HT1080 (cell line): ENCODE results near the gene ASB6. TPM values are rescaled to one million over a fixed set of nuclear protein-coding genes. Genes with fewer than 3 reads are reported as not detected.
A peak's percentile ranks its signal among the peaks of the same experiment; 100 is the strongest.

Source experiments
- DNase-seq: peaks from one replicate; pipeline ENCODE4 v3.0.0-alpha.2; 2015; ENCODE audit warnings: low read depth
- polyA plus RNA-seq, 2 experiments: library from polyadenylated mRNA; depleted of rRNA; stranded (reverse); fragments of >200 nt; gene quantifications; 2 replicates each; pipeline ENCODE4 v1.2.3, GENCODE V29; 2015
- total RNA-seq: library from RNA; depleted of rRNA; stranded (reverse); fragments of >200 nt; shearing (Covaris generic); gene quantifications from 2 replicates; pipeline ENCODE4 v1.2.3, GENCODE V29; 2014; rRNA removed

Gene ASB6, protein sequence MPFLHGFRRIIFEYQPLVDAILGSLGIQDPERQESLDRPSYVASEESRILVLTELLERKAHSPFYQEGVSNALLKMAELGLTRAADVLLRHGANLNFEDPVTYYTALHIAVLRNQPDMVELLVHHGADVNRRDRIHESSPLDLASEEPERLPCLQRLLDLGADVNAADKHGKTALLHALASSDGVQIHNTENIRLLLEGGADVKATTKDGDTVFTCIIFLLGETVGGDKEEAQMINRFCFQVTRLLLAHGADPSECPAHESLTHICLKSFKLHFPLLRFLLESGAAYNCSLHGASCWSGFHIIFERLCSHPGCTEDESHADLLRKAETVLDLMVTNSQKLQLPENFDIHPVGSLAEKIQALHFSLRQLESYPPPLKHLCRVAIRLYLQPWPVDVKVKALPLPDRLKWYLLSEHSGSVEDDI
- 28.7 and 31.6 TPM in 2 replicates for total RNA-seq
- polyA plus RNA-seq (2015; cell fraction: cytosol; rRNA removed) = 26.7 and 31.9 TPM in 2 replicates
- polyA plus RNA-seq (2015; cell fraction: nucleus; rRNA removed) = 27.3 and 39.5 TPM in 2 replicates

DNA sequence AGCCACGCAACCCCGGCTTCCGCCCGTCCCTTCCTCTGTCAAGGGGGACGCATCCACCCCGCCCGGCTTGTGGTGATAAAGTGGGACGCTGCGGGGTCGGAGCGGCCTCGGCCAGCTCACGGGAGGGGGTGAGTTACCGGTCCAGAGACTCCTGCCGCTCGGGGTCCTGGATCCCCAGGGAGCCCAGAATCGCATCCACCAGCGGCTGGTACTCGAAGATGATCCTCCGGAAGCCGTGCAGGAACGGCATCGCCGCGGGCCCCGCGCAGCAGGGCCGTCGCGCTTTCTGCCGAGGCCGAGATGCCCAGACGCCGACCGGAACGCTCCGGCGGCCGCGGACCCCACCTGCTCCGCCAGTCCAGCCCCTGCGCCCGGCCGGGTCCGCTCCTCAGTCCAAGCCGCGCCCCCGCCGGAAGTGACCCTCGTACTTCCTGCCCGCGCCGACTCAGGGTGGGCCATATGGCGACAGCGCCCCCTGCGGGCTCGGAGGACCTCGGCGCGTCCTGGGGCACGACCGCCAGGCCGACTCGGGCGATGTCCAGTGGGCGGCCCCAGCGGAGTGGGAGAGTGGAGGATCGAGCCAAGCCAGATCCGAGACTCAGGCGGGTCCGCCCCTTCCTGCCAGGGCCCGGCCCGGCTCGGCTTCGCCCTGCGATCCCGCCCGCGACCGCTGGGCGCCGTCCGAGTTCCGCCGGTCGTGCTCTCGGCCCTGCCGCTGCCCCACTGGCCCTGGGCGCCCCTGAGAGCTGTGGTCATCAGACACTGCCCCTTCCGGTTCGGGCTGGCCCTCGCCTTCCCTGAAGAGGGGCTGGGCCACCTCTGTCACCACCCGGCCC lies at the start of gene ASB6:
TSS of gene ASB6 (minus strand) at position 402 of the 836 bp plus-strand sequence. CDS start at position 250, 152 bp downstream.
- peak; percentile 96 for DNase-seq

DNA sequence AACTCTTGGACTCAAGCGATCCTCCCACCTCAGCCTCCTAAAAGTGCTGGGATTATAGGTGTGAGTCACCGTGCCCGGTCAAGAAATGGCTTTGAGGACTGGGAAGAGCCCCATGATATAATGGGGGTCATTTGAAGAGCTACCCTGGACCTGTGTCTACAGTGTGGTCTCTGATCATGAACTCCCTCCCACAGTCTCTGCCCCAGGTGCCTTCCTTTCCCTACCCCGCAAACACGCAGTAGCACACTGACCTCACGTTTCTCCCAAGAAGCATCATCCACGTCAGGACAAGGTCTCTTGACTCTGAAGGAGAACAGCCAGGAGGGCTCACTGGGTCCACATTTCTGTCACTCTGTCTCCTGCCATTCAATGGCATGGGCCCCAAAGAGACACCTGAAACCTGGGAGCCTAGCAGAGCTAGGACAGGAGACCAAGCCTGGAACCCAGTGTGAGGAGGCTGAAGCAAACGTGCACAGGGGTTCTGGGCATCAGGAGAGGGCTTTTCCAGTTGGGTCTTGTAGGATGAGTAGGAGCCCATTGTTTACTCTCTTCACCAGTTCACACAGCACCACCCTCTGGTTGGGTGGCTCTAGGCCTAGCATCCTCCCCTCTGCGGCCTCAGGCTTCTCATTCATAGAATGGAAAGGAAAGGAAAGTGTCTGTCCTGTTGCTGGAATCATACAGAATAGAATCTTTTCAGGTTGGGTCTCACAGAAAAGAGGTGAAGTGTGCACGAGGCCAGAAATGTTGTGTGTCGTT lies 46.5 kb upstream of the ASB6 start:
- no peak for DNase-seq

DNA sequence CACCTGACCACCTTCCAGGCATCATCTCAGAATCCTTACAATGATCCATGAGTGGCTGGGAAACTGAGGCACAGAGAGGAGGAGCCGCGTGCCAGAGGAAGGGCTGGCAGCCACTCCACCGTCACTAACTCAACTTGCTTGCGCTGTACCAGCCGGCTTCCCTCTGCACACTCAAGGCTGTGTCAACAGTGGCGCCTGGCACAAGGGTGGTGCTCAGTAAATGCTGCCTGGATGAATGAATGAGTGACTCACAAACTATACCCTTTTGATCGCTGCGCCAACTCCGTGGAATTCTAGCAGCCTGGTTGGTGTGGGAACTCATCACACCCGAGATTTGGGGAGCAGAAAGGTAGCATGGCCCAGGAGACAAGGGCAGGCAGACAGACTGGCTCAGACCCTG lies 45.4 kb upstream of the ASB6 start:
- DNase-seq = no peak

DNA sequence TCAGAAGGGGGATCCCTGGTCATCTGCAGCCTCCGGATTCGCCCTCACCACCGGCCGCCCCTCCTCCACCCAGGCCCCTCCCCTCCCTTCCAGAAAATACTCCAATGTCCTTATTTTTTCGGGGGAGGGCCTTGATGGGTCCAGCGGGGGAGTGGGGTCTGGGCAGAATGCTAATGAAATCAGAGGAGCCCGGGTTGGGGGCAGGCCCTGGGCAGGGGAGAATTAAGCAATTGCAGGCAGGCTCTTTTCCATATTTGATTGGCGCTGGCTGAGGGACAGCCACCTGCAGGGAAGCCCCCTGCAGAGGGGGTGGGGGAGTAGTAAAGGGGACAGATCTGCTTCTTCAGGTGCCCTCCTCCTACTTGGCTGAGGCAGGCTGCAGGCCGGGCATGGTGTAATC lies 44.8 kb upstream of the ASB6 start:
- no peak for DNase-seq

DNA sequence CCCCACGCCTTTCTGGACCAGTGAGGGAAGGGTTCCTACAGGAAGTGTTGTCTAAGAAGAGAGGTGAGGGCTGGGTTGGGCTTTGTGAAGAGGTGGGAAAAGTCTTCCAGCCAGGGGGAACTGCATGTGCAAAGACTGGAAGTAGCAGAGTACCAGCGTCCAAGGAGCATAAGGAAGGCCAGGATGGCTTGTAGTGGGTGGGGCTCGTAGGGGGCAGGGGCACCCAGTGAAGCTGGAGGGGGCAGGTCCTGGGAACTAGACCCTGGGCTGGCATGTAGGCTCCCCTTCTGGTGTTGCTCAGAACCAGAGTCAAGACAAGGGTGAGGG lies 43.9 kb upstream of the ASB6 start:
- no peak for DNase-seq

DNA sequence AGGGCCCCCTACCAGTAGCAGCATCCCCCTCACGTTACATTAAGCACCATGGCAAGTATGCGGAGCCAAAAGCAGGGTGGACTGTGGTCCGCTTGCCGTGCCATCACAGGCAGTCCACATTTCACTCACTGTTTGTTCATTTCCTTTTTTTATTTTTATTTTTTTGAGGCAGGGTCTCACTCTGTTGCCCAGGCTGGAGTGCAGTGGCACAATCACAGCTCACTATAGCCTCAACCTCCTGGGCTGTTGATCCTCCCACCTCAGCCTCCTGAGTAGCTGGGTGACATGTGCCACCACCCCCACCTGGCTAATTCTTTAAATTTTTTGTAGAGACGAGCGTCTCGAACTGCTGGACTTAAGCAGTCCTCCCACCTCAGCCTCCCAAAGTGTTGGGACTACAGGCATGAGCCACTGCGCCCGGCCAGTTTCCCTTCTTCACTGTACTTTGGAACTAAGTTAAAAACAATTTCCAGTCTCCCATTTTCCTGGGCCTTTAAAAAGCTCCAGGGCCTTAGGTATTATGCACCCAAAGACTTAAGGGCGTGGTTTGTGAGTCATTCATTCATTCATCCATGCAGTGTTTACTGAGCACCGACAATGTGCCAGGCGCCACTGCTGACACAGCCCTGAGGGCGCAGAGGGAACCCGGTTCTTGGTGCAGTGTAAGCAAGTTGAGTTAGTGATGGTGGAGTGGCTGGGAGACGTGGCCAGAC lies 43.4 kb upstream of the ASB6 start:
- DNase-seq = peak; percentile 55

DNA sequence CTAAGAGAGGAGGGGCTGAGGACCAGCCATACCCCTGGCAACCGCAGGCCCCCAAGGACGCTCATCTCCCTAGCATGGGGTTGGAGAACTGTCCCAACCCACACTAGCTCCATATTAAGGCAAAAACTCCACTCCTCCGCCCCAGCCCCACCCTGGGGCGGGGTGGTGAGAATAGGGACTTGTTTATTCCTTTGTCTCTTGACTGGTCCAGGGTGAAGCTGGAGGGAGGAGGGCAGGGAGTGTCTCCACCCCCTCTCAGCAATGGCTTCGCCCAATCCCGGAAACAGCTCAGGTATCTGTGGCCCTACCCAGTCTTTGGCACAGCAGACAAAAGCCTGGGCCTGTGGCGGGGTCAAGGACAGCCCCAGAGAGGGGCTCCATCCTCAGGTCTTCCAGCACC lies 40.4 kb upstream of the ASB6 start:
- no peak for DNase-seq

DNA sequence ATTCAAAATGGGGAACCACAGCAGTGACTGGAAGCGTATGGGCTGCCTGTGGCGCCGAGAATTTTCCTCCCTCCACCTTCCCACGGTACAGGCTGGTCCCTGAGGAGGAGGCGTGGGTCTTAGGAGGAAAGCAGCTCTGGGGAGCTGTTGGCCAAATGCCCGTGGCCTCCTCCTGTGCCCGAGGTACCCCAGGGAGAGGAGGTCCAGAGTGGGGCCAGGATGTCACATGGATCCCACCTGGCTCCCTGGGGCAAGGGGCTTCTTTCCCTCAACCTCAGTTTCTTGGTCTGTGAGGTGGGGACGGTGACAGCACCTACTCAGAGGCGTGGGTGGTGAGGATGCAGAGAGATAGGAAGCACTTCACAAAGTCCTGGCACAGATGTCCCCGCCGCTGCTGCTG lies 40.0 kb upstream of the ASB6 start:
- DNase-seq = no peak

DNA sequence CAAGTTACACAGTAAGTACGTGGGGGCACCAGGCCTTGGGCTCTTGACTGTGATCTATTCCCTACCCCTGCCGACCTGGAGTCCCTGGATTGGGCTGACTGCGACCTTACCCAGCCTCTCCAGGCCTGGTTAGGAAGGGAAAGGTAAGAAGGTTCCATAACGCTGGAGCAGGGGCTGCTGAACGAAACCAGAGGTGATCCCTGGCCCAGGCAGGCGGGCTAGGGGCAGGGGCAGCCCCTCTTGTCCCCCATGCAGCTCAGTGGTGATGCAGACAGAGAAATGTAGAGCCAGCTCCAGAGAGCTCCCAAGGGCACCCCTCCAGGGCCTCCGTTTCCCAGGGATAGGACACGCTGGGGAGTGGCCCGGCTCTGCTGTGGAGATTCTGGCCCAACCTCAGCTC lies 37.6 kb upstream of the ASB6 start:
- no peak for DNase-seq

DNA sequence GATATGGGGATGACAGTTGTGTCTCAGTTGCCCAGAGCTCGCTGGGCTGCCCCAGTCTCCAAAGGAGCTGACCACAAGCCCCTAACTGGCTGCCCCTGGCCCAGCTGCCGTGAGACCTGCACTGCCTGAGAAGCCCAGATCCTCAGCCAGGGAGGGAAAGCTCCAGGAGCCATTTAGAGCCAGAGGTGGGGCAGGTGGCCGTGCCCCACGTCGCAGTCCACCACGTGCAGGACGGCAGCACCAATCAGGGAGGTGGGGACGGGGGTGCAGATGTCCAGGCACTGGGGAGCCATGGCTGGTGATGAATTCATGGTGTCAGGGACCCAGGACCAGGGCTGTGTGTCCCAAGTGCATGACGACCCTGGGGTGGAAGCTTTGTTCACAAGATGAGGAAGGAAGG lies 36.9 kb upstream of the ASB6 start:
- DNase-seq = no peak

DNA sequence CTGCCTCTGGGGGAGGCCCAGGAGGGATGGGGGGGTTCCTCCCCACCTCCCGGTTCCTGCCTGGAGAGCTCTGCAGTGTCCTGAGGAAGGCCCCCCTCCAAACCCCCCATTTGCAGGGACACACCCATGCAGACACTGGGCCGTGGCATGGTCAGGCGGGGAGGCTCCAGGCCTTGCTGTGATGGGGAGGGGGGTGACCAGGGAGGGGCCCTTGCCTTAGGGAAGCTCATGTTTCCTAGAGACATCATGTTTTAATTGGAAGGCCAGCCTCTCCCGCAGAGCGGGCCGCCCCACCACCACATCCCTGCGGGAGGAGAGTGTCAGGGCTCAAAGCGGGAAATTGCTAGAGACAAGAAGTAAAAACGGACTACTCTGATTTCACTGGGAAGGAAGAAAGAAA lies 35.5 kb upstream of the ASB6 start:
- DNase-seq = no peak

DNA sequence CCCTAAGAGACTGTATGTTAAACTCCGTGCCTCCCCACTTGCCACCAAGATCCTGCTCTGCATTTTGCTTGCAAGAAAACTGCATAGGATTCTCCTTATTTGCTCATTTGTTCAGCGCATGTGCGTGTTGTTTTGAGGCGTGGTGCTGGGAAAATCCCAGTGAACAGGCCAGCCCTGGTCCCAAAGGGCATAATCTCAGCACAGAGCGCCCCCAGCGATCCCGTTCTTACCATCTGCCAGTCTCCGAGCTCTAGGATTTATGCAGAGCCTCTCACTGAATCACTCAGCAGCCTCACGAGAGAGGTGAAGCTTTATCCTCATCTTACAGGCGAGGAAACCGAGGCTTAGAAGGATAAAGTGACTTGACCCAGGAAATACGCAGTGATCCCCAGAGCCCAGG lies 35.0 kb upstream of the ASB6 start:
- peak; percentile 33 for DNase-seq

DNA sequence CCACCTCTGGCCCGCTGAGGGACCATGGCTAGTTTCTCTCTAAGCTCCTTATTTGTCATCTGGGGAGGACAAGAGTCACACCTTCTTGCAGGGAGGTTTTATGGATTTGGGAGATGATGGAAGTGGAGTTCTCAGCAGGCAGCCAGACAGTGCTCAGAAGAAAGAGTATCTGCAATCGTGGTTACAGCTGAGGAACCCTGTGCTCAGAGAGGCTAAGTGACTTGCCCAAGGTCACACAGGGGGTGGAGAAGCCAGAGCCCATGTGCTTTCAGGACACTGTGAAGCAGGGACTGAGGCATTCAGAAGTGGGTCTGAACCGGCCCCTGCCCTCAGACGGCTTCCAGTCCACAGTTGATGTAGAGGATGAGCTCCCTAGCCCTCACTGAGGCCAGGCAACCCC lies 34.3 kb upstream of the ASB6 start:
- no peak for DNase-seq

DNA sequence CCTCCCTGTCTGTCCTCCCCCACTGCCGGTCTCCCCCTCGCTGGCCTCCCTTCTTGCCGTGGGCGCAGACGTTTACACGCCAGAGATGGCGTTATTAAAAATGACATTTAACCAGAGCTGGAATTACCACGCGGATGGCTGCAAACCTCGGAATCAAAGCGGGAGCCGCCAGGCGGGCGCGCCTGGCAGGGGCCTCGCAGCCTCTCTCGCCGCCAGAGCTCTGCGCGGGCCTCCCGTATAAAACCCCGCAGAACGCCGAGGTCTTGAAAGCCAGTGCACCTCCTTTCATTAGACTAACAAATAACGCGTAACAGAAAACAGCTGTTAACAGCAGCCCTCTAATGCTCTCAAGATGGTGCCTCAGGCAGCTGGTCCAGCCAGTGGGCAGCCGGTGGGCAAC lies 33.7 kb upstream of the ASB6 start:
- no peak for DNase-seq

DNA sequence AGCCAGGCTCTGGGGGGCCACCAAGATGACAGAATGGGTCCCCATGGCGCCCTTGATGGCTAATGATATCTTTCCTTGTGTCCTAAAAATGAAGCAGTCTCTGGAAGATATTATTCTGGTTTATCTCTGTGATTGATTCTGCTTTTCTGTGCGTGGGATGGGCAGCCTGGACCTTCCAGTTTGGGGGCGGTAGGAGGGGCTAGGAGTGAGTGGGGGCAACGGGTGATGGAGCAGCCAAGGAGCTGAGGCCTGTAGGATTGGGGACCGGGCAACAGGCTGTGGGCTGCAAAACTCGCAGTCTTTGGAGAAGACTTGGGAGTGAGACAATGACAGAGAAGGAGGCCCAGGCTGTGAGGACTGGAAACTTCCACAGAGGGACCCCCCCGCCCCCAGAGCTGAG lies 32.3 kb upstream of the ASB6 start:
- no peak for DNase-seq

DNA sequence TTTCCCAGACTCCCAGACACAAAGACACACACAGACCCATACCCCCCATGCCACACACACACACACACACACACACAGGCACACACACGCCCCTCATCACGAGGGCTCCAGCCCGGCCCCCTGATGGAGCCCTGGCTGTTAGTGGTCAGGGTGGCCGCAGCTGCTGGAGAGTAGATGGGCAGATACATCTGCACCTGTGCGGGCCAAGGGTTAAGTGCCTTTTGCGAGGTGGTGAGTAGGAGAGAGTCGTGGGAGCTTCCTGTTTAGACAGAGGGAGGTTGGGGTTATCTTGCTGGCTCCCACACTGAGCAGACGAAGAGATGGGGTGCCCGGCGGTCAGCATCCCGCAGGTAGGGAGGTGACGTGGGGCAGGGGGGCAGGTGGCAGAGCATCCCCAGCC lies 31.7 kb upstream of the ASB6 start:
- DNase-seq = no peak

DNA sequence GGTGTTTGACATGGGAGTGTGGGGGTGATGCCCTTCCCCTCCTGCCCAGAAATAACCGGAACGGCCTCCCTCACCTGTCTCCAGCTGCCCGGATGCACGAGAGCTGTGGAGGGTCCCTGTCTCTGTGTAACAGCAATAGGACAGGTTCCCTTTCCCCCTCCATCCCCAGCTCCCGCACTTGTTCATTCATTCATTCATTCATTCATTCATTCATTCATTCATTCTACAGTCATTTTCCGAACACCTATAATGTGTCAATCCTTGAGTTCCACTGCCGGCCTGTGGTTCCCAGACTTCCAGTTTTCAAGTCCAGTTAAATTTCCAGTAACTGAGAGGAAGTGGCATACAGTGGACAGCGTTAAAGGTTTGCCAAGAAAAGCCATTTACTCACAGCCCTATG lies 30.8 kb upstream of the ASB6 start:
- DNase-seq = no peak

DNA sequence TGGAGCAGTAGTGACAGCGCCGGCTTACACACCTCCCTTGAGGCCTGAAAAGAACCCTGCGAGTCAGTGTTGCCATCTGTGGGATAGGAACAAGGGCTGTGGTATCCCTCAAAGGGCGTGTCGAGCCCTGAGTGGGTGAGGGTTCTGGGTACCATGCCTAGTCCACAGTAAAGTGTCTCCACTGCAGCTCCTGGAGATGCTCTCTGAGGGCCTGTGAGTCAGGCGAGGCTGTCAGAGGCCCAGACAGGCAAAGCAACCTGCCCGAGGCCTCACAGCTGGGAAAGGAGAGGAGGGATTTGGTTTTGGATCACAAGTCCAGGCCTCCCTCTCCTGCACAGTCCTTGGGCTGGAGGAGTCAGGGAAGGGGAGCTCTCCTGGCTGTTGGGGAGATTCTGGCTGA lies 29.6 kb upstream of the ASB6 start:
- no peak for DNase-seq

DNA sequence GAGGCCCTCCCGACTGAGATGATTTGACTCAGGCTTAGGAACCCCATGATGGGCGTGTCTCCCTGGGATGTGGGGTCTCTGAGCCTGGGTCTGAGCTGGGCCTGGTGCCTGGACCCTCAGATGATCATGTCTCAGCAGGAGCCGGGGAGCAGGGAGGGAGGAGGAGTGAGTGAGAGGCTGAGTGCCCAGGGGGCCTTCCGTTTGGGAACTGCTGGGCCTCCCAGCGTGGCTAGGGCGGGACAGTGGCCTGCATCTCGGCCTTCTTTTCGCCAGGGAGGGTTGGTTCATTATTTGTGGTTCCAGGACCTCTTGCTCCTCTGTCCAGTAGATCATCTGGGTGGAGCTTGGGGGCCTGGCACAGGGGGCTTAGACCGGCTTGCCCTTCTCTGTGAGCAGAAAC lies 29.1 kb upstream of the ASB6 start:
- no peak for DNase-seq

DNA sequence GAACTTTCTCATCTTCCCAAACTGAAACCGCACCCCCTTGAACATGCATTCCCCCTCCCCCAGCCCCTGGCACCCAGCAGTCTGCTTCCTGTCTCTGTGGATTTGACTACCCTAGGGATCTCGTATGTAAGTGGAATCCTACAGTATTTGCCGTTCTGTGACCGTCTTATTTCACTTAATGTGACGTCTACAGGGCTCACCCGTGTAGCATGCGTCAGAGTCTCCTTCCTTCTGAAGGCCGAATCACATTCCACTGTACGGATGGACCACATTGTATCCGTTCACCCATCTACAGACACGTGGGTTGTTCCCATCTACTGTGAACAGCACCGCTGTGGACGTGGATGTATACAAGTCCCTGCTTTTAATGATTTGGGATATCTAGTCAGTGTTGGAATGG lies 28.0 kb upstream of the ASB6 start:
- DNase-seq = no peak

DNA sequence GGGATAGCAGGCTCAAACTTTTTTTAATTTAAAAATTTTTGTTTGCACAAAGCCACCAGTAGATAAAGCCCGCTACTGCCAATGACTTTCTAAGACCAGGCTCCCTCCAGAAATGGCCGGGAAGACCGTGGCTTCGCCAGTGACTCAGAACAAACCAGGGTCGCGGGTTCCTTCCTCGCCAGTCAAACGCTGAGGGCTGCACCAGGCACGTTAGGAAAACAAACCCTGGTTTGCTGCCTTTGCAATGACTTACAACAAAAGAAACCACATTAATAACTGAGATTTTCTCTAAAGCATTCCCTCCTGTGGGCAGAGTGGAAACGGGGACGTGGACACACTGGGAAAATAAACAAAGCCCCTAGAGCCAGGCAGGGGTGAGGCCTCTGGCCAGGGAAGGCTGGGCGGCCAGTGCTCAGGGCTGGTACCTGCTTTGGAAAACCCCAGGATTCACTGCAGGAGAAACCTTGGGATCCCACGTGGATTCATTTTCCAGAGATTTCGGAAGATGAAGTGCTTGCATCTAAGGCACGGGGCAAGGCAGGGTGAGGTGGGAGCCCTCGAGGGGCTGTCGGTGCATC lies 27.3 kb upstream of the ASB6 start:
- peak; percentile 39 for DNase-seq
